GM12878 (cell line): ENCODE results near the gene SSX2IP. TPM values are rescaled to one million over a fixed set of nuclear protein-coding genes. Genes with fewer than 3 reads are reported as not detected.

Experiments
- ATAC-seq: fragments of 200-7000 bp; cut with Tn5 transposase; 3 replicates; pipeline ENCODE4 v1.9.1; 2020; ENCODE audit warnings: mild to moderate bottlenecking, moderate library complexity
- BruUV-seq: library from RNA; stranded (reverse); fragments of 400-500 nt; replicated peaks from 2 replicates; lab custom pipeline; 2021; lab: Mats Ljungman, UMichigan
- CTCF ChIA-PET: fragments of 300-600 bp; sonication (Branson Sonifier 250); formaldehyde crosslinking; extraction: SDS; loops from one replicate; lab custom pipeline; 2021; ENCODE audit warnings: inconsistent platforms; lab: Yijun Ruan, JAX
- POLR2A ChIA-PET: fragments of 350-600 bp; formaldehyde crosslinking; extraction: SDS; loops from one replicate; lab custom pipeline; 2021; ENCODE audit warnings: inconsistent platforms; lab: Charles Lee
- RAD21 ChIA-PET: fragments of 300-600 bp; sonication (Branson Sonifier 250); formaldehyde crosslinking; loops from one replicate; lab custom pipeline; 2023; ENCODE audit warnings: antibody characterized with exemption; ENCODE audit not compliant: unreplicated experiment; lab: Charles Lee
- SMC1A ChIA-PET: fragments of 300-600 bp; sonication (Branson Sonifier 250); formaldehyde crosslinking; loops from one replicate; lab custom pipeline; 2023; ENCODE audit not compliant: unreplicated experiment, uncharacterized antibody; lab: Charles Lee
- DNase-seq: peaks from one replicate; pipeline ENCODE4 v3.0.0-alpha.2; 2011; ENCODE audit warnings: low read depth, low spot score
- FAIRE-seq: peaks from 3 replicates; lab custom pipeline; 2011; peaks lifted over from hg19 to GRCh38; lab: Jason Lieb, UNC
- H2AFZ ChIP-seq: 2 replicates; pipeline ENCODE4 v1.6.0; 2011; ENCODE audit warnings: low read depth, low read length, control low read depth; ENCODE audit not compliant: control insufficient read depth
- H3K27ac ChIP-seq: 2 replicates; pipeline ENCODE4 v1.5.1; 2011; ENCODE audit warnings: control low read depth; ENCODE audit not compliant: control insufficient read depth, insufficient read depth
- H3K27me3 ChIP-seq, 2 experiments: replicated peaks in 1 of 2; 2 replicates each; pipeline versions ENCODE4 v1.6.0 to v1.6.1; 2011; ENCODE audit warnings: low read length in 1 of 2; ENCODE audit not compliant: control insufficient read depth in 2 of 2, insufficient read depth in 2 of 2
- H3K36me3 ChIP-seq, 2 experiments: 2 replicates each; pipeline ENCODE4 v1.5.1; 2011; ENCODE audit warnings: low read length in 1 of 2; ENCODE audit not compliant: control insufficient read depth in 2 of 2, insufficient read depth in 2 of 2
- H3K4me1 ChIP-seq: 2 replicates; pipeline ENCODE4 v1.6.1; 2011; ENCODE audit warnings: mild to moderate bottlenecking, low read length, moderate library complexity, mixed read lengths; ENCODE audit not compliant: control insufficient read depth, insufficient read depth
- H3K4me2 ChIP-seq: 2 replicates; pipeline ENCODE4 v1.6.0; 2011; ENCODE audit warnings: control low read depth; ENCODE audit not compliant: control insufficient read depth, insufficient read depth
- H3K4me3 ChIP-seq: fragments of 200-600 bp; sonication (generic); 2 replicates; pipeline ENCODE4 v1.5.1; 2016
- H3K79me2 ChIP-seq: 2 replicates; pipeline ENCODE4 v1.6.0; 2011; ENCODE audit warnings: low read length; ENCODE audit not compliant: control insufficient read depth, insufficient read depth
- H3K9ac ChIP-seq: 2 replicates; pipeline ENCODE4 v1.8.0; 2011; ENCODE audit warnings: low read length, control low read depth, mixed read lengths; ENCODE audit not compliant: control insufficient read depth, insufficient read depth
- H3K9me3 ChIP-seq: replicated peaks from 3 replicates; pipeline ENCODE4 v1.5.1; 2011; ENCODE audit warnings: mild to moderate bottlenecking, low read length; ENCODE audit not compliant: control insufficient read depth, insufficient read depth
- H4K20me1 ChIP-seq: 2 replicates; pipeline ENCODE4 v1.6.0; 2011; ENCODE audit not compliant: control insufficient read depth, insufficient read depth
- EP300 ChIP-seq, 2 experiments: fragments of 150-350 bp in 1 of 2; IDR thresholded peaks; 2 replicates each; pipeline ENCODE4 v1.6.1; 2011 to 2012; ENCODE audit warnings: low read depth in 2 of 2, low read length in 2 of 2, borderline replicate concordance in 1 of 2, improper control_type of control experiment in 1 of 2, inconsistent platforms in 1 of 2; ENCODE audit not compliant: control insufficient read depth in 1 of 2
- KAT2A ChIP-seq: conservative IDR thresholded peaks from 2 replicates; pipeline ENCODE4 v1.6.1; 2011; ENCODE audit warnings: low read depth, low read length; ENCODE audit not compliant: control insufficient read depth
- SP1 ChIP-seq: IDR thresholded peaks from one replicate; pipeline ENCODE4 v1.6.1; 2011; ENCODE audit warnings: low read depth, low read length
- TCF7 ChIP-seq: IDR thresholded peaks from 2 replicates; pipeline ENCODE4 v1.6.1; 2014; ENCODE audit warnings: antibody characterized with exemption, borderline replicate concordance
- WRNIP1 ChIP-seq: IDR thresholded peaks from 2 replicates; pipeline ENCODE4 v1.6.1; 2011; ENCODE audit warnings: low read depth, low read length, improper control_type of control experiment, borderline replicate concordance
- ZBTB33 ChIP-seq: fragments of 450-650 bp; IDR thresholded peaks from 2 replicates; pipeline ENCODE4 v1.6.1; 2017; ENCODE audit warnings: mild to moderate bottlenecking
- WGBS: methylation state at CpG from one replicate; pipeline ENCODE4 v1.1.6; 2016; ENCODE audit warnings: low lambda C conversion rate; ENCODE audit not compliant: insufficient replicate concordance, insufficient coverage; ENCODE audit errors: missing lambda C conversion rate; 5-methylcytosine and 5-hydroxymethylcytosine counted together
- in situ Hi-C: fragments of 300-500 bp; cut with MboI; formaldehyde crosslinking; loops from 9 replicates; pipeline ENCODE4 v1.14.3; 2018; ENCODE audit warnings: mixed read lengths
- intact Hi-C: fragments of 100-400 bp; cut with micrococcal nuclease; formaldehyde crosslinking; loops from one replicate; pipeline ENCODE4 v1.14.2; 2022; ENCODE audit not compliant: unreplicated experiment
- polyA plus RNA-seq, 11 experiments: library from polyadenylated mRNA; depleted of rRNA in 4 of 11; unstranded in 6 of 11; stranded (reverse) in 5 of 11; fragments of >200 nt; fragmentation: Nextera tagmentation in 4 of 11; fragmentation: Illumina TruSeq in 1 of 11; extraction: Ambion mirVana in 4 of 11; extraction: Trizol in 1 of 11; gene quantifications; 1 replicate in 1 of 11; 2 replicates in 10 of 11; pipeline versions ENCODE4 v1.2.1 to v1.2.3, GENCODE V29; 2011 to 2016; ENCODE audit warnings: inconsistent platforms in 2 of 11, missing spikeins in 2 of 11, low read depth in 1 of 11
- total RNA-seq, 4 experiments: library from RNA; depleted of rRNA in 3 of 4; stranded (reverse); fragments of >200 nt in 3 of 4; fragmentation: Illumina TruSeq in 1 of 4; extraction: Trizol in 1 of 4; gene quantifications; 2 replicates each; pipeline versions ENCODE4 v1.2.1 to v1.2.3, GENCODE V29; 2013 to 2021
- TF ChIP-seq, protein P1 (sequence below): fragments of 450-650 bp; IDR thresholded peaks from 2 replicates; pipeline ENCODE4 v1.6.1; 2016; ENCODE audit warnings: mild to moderate bottlenecking

Gene SSX2IP
- total and polyA plus RNA-seq, 10 of the 15 experiments (the other 5 are each of a cell fraction or from before 2014, with no cell fraction given), result 3.3 to 14.0 (median 10.4) TPM

GRCh38 chr1:84624876-84625275 is 65.4 kb downstream of the SSX2IP start (continued):
- TF ChIP-seq, protein P1, sequence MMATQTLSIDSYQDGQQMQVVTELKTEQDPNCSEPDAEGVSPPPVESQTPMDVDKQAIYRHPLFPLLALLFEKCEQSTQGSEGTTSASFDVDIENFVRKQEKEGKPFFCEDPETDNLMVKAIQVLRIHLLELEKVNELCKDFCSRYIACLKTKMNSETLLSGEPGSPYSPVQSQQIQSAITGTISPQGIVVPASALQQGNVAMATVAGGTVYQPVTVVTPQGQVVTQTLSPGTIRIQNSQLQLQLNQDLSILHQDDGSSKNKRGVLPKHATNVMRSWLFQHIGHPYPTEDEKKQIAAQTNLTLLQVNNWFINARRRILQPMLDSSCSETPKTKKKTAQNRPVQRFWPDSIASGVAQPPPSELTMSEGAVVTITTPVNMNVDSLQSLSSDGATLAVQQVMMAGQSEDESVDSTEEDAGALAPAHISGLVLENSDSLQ, result no peak
- no peak for TF ChIP-seq TCF7

- no peak overlapping the region for H3K4me3 ChIP-seq
- no peaks in the 10 kb centered on the region for H3K9me3 ChIP-seq
- no TSS peak for BruUV-seq
- no peaks in the 10 kb centered on the region for H4K20me1 ChIP-seq
- H3K27ac ChIP-seq, result no peak overlapping the region
- H3K4me1 ChIP-seq, result no peaks in the 10 kb centered on the region
- ChIA-PET CTCF (interaction anchor here (0.9 to 5.7 kb wide), 7 partner anchors 13 to 187 kb away, joined by 3 to 48 read pairs (median 4); no protein-coding TSS in a partner anchor), SMC1A (interaction anchor here (0.9 to 4.8 kb wide), 6 partner anchors 65 to 373 kb away, joined by 3 to 26 read pairs (median 6); partner anchors contain the start of gene SPATA1), RAD21 (interaction anchor here (1.3 to 1.7 kb wide), 3 partner anchors 132 to 185 kb away, joined by 3 to 5 read pairs (median 3); no protein-coding TSS in a partner anchor), POLR2A (interaction anchor here (1.0 kb wide), 1 partner anchor 115 kb away, joined by 3 read pairs; the partner anchor contains the start of genes GNG5 and SPATA1)
- H3K9ac ChIP-seq, result no peak overlapping the region
- no peaks in the 10 kb centered on the region; a peak in 1 of 4 replicates for H3K27me3 ChIP-seq
- H3K36me3 ChIP-seq, result no peaks in the 10 kb centered on the region
- no peak overlapping the region for H3K4me2 ChIP-seq
- WGBS, result 51% methylated on average over 14 of the region's 14 CpGs
- FAIRE-seq (no peak), DNase-seq (no peak), ATAC-seq (no peak)
- intact Hi-C loops, result loop anchor here (2.0 to 10.0 kb wide), 7 partner anchors 49 to 717 kb away; partner anchors contain the start of genes GNG5, PRKACB and SPATA1
- no peaks in the 10 kb centered on the region for H3K79me2 ChIP-seq
- no peak overlapping the region for H2AFZ ChIP-seq
- in situ Hi-C loops, result loop anchor here (10.0 kb wide), 1 partner anchor 477 kb away; the partner anchor contains the start of gene PRKACB
- no peak for TF ChIP-seq WRNIP1
- no peak for TF ChIP-seq KAT2A
- no peak for TF ChIP-seq SP1
- TF ChIP-seq EP300 (IDR thresholded peaks at IDR 0.05; ENCODE audit: borderline replicate concordance in 1 of 2, control insufficient read depth in 1 of 2, low read depth in 2 of 2, low read length in 2 of 2), result no peak
- no peak for TF ChIP-seq ZBTB33
- TF ChIP-seq, all 136 proteins: peak for 0
These were observed 68.7 kb downstream of the SSX2IP start for GRCh38 chr1:84621553-84621952.
